ENCODE measurements around the gene RASA3.
A peak's percentile ranks its signal among the peaks of the same experiment; 100 is the strongest.
"Not testable (repeated sequence)": the region's sequence is repeated elsewhere in the genome, so short reads cannot be mapped to it uniquely, and the experiment has no call there.

The RASA3 gene

DNA sequence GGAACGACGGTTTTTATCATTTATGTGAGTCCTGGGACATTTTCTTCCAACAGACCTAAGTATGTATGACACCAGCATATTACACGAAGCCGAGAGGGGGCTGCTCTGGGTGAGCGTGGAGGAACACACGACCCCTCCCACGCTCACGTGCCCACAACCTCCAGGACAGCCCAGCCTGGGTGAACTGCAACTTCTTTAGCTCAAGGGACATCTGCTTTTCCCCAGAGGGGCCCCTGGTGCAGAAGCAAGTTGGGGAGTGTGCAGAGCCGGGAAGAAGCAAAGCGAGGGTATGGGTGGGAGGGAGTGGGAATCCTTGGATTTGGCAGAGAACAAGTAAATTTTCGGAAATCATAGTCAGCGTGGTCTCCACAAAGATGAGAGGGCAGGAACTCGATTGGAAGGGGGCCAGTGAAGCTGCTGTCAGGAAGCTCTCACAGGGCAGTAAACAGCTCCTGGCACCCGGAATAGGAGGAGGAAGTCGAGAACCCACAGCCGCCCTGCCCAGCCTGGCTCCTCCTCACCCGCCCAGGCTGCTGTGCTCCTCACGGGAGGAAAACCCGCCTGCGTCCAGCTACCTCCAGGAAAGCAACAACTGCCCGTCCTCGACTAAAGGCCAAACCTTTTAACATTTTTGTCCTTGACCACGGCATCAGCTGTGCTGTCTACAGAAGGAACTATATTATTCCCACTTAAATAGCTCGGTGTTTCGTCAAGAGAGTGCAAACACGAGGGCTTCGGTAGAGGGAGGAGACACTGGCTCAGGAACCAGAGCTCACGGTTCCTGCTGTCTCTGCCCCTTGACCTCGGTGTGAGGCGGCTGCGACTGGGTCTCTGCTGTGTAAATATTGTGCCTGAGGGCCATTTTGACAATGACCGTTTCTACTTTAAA lies 29.5 kb upstream of the RASA3 start:
- TF ChIP-seq, protein P1, sequence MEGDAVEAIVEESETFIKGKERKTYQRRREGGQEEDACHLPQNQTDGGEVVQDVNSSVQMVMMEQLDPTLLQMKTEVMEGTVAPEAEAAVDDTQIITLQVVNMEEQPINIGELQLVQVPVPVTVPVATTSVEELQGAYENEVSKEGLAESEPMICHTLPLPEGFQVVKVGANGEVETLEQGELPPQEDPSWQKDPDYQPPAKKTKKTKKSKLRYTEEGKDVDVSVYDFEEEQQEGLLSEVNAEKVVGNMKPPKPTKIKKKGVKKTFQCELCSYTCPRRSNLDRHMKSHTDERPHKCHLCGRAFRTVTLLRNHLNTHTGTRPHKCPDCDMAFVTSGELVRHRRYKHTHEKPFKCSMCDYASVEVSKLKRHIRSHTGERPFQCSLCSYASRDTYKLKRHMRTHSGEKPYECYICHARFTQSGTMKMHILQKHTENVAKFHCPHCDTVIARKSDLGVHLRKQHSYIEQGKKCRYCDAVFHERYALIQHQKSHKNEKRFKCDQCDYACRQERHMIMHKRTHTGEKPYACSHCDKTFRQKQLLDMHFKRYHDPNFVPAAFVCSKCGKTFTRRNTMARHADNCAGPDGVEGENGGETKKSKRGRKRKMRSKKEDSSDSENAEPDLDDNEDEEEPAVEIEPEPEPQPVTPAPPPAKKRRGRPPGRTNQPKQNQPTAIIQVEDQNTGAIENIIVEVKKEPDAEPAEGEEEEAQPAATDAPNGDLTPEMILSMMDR (IDR thresholded peaks at IDR 0.05; ENCODE audit: insufficient read depth, low read length), result no peak
- TF ChIP-seq POLR2AphosphoS5 (IDR thresholded peaks at IDR 0.05; ENCODE audit: low read depth) (peak; percentile 64; the same call in 1 of the 2 replicates), SPI1 (IDR thresholded peaks at IDR 0.05; ENCODE audit: borderline replicate concordance, low read depth) (peak; percentile 72; the same call in 1 of the 2 replicates)
- Histone ChIP-seq H3K27me3 (ENCODE audit: insufficient read depth, poor library complexity, severe bottlenecking) (no peaks in the 10 kb centered on the region), H3K27ac (replicated peaks) (peak overlapping the region; percentile 49), H3K4me3 (replicated peaks; ENCODE audit: insufficient read depth, low read length) (no peak overlapping the region; the same call in 1 of the 2 replicates)
- DNase-seq (ENCODE audit: low read depth in 1 of 2, low spot score in 1 of 2), result peak; percentile 17 to 85

DNA sequence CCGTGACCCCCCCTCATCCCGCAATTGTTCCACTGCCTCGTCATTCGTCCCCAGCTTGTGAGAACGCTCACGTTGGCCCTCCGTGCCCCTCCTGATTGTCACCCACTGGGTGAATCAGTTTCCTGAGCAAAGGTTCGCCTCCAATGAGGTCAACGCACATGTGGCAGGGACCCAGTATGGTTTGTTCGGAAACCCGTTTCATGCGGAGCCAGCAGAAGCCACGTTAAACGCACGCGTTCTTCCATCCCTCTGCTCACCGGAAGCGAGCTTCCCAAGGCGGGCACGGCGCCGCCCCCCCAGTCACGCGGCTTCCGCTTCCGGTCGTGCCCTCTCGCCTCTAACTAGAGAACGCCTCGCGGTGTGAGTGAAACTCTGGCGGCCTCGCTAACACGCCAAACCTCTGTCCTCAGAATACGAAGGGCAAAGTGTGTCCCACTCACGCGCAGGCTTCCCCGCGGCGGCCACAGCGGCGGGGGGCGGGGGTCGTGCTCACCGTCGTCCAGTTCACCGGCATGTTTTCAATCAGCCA lies 28.7 kb upstream of the RASA3 start:
- no peaks in the 10 kb centered on the region for H3K27me3 ChIP-seq (ENCODE audit: insufficient read depth, poor library complexity, severe bottlenecking)
- TF ChIP-seq, protein P1 (IDR thresholded peaks at IDR 0.05; ENCODE audit: insufficient read depth, low read length), result no peak
- TF ChIP-seq GABPA (IDR thresholded peaks at IDR 0.05; ENCODE audit: low read depth), result no peak
- DNase-seq (ENCODE audit: low read depth in 1 of 2, low spot score in 1 of 2), result no peak
- no peak overlapping the region for H3K4me3 ChIP-seq (replicated peaks; ENCODE audit: insufficient read depth, low read length)
- H3K27ac ChIP-seq (replicated peaks), result peak overlapping the region; percentile 49

DNA sequence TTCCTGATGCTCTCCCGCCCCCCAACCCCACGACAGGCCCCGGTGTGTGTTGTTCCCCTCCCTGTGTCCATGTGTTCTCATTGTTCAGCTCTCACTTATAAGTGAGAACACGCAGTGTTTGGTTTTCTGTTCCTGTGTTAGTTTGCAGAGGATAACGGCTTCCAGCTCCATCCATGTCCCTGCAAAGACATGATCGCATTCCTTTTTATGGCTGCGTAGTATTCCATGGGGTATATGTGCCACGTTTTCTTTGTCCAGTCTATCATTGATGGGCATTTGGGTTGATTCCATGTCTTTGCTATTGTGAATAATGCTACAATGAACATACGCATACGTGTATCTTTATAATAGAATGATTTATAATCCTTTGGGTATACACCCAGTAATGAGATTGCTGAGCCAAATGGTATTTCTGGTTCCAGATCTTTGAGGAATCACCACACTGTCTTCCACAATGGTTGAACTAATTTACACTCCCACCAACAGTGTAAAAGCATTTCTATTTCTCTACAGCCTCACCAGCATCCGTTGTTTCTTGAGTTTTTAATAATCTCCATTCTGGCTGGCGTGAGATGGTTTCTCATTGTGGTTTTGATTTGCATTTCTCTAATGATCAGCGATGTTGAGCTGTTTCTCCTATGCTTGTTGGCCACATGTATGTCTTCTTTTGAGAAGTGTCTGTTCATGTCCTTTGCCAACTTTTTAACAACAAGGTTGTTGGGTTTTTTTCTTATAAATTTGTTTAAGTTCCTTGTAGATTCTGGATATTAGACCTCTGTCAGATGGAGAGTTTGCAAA lies 26.6 kb upstream of the RASA3 start:
- DNase-seq (ENCODE audit: low read depth in 1 of 2, low spot score in 1 of 2); H3K27me3 ChIP-seq (ENCODE audit: insufficient read depth, poor library complexity, severe bottlenecking); H3K27ac ChIP-seq (replicated peaks); H3K4me3 ChIP-seq (replicated peaks; ENCODE audit: insufficient read depth, low read length): not testable (repeated sequence)

DNA sequence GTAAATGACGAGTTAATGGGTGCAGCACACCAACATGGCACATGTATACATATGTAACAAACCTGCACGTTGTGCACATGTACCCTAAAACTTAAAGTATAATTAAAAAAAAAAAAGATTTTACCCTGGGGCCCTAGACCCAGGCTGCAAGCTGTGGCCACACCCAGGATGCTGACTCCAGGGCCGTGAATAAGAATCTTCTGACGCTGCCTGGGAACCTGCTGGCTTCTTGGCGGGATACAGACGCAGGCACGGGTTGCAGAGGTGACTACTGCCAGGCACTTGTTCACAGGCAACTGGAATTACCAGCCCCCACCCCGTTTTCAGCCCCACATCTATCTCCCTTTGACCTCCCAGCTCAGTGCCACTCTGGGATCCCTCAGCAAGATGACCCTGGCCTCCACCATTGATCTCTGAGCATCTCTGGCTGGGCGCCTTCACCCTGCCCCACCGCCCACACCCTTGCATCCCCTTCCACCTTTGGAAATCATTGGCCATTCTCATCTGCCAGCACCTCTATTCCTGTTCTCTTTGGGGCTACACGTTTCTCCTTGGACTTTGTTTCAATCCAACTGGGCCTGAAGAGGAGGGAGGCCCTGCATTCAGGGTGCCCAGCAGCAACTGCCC lies 25.6 kb upstream of the RASA3 start:
- DNase-seq (ENCODE audit: low read depth in 1 of 2, low spot score in 1 of 2), result no peak
- no peaks in the 10 kb centered on the region for H3K27me3 ChIP-seq (ENCODE audit: insufficient read depth, poor library complexity, severe bottlenecking)
- TF ChIP-seq POLR2AphosphoS5 (IDR thresholded peaks at IDR 0.05; ENCODE audit: low read depth) (no peak), GABPA (IDR thresholded peaks at IDR 0.05; ENCODE audit: low read depth) (no peak), SPI1 (IDR thresholded peaks at IDR 0.05; ENCODE audit: borderline replicate concordance, low read depth) (no peak)
- TF ChIP-seq, protein P2, sequence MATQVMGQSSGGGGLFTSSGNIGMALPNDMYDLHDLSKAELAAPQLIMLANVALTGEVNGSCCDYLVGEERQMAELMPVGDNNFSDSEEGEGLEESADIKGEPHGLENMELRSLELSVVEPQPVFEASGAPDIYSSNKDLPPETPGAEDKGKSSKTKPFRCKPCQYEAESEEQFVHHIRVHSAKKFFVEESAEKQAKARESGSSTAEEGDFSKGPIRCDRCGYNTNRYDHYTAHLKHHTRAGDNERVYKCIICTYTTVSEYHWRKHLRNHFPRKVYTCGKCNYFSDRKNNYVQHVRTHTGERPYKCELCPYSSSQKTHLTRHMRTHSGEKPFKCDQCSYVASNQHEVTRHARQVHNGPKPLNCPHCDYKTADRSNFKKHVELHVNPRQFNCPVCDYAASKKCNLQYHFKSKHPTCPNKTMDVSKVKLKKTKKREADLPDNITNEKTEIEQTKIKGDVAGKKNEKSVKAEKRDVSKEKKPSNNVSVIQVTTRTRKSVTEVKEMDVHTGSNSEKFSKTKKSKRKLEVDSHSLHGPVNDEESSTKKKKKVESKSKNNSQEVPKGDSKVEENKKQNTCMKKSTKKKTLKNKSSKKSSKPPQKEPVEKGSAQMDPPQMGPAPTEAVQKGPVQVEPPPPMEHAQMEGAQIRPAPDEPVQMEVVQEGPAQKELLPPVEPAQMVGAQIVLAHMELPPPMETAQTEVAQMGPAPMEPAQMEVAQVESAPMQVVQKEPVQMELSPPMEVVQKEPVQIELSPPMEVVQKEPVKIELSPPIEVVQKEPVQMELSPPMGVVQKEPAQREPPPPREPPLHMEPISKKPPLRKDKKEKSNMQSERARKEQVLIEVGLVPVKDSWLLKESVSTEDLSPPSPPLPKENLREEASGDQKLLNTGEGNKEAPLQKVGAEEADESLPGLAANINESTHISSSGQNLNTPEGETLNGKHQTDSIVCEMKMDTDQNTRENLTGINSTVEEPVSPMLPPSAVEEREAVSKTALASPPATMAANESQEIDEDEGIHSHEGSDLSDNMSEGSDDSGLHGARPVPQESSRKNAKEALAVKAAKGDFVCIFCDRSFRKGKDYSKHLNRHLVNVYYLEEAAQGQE (IDR thresholded peaks at IDR 0.05; ENCODE audit: insufficient replicate concordance, low read depth), result no peak
- TF ChIP-seq, protein P1 (IDR thresholded peaks at IDR 0.05; ENCODE audit: insufficient read depth, low read length), result no peak

More for the DNA sequence above, 25.6 kb upstream of the RASA3 start:
- Histone ChIP-seq H3K4me3 (replicated peaks; ENCODE audit: insufficient read depth, low read length) (no peak overlapping the region), H3K27ac (replicated peaks) (no peak overlapping the region)
